Measurements from ENCODE around the gene ANGPTL2.

DNA sequence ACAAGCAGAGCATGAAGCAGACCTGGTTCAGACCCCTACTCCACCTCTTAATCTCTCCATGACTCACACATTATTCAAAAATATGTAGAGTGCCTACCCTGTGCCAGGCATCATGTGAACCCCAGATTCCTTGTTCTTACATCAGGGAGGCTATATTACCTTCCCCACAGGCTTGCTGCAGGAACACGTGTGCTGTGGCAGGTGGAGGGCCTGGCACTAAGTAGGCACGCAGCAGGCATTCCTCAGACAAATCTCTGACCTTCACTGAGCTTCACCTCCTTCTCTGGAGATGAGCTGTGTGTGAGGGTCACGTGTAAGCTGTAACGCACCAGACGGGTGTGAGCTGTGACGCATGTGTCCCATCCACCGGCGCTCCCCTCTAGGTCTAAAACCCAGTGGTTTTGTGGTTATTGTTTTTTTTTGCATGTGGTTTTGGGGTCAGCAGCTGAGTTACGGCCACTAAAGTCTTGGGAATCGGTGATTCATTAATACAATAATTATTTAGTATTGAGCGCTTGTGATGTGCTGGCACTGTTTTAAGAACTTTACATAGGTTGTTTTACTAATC is 30.3 kb downstream of the ANGPTL2 start:
- TF ChIP-seq POLR2A (IDR thresholded peaks at IDR 0.05; ENCODE audit: low read depth, low read length), result no peak
- TF ChIP-seq TAF1 (IDR thresholded peaks at IDR 0.05; ENCODE audit: low read depth, low read length), result no peak
- no peak for TF ChIP-seq POU2F2 (IDR thresholded peaks at IDR 0.05; ENCODE audit: low read depth, low read length)
